Pancreas (tissue), 10 donors: ENCODE results near the gene SRPRB. TPM values are rescaled to one million over a fixed set of nuclear protein-coding genes. Genes with fewer than 3 reads are reported as not detected.

Experiments
- ATAC-seq, 4 donors: fragments of 200-7000 bp; cut with Tn5 transposase; one replicate each; pipeline versions ENCODE4 v1.8.0 to v1.9.1; 2020; ENCODE audit warnings: mild to moderate bottlenecking in 4 of 4, moderate library complexity in 4 of 4
- DNase-seq, 6 donors: peaks; one replicate each; pipeline ENCODE4 v3.0.0-alpha.2; 2020
- FAIRE-seq: peaks from 2 replicates; lab custom pipeline; 2012; peaks lifted over from hg19 to GRCh38; lab: Jason Lieb, UNC
- H3K27ac ChIP-seq, 4 donors: fragments of 200-600 bp; sonication (generic); 1 replicate in 3 of 4; 2 replicates in 1 of 4; pipeline versions ENCODE4 v1.5.0 to v1.8.0; 2020
- H3K27me3 ChIP-seq, 4 donors: fragments of 200-600 bp; one replicate each; pipeline ENCODE4 v1.8.0; 2021
- H3K36me3 ChIP-seq, 3 donors: fragments of 200-600 bp; sonication (generic) in 1 of 3; one replicate each; pipeline versions ENCODE4 v1.5.0 to v1.8.0; 2020 to 2021
- H3K4me1 ChIP-seq, 3 donors: fragments of 200-600 bp; one replicate each; pipeline ENCODE4 v1.8.0; 2021
- H3K4me3 ChIP-seq, 4 donors: fragments of 200-600 bp; sonication (generic) in 2 of 4; one replicate each; pipeline versions ENCODE4 v1.5.0 to v1.8.0; 2020 to 2021
- H3K9me3 ChIP-seq, 4 donors: fragments of 200-600 bp; one replicate each; pipeline ENCODE4 v1.8.0; 2021
- WGBS, 2 donors: extraction: QIAGEN DNeasy Blood & Tissue Kit; methylation state at CpG; one replicate each; pipeline ENCODE4 v1.1.7; 2013; 5-methylcytosine and 5-hydroxymethylcytosine counted together
- intact Hi-C, 3 donors: fragments of 100-400 bp; cut with DNase I; formaldehyde crosslinking; loops; one replicate each; pipeline versions ENCODE4 v1.11.1 to v1.14.2; 2022
- polyA plus RNA-seq, 2 donors: library from polyadenylated mRNA; stranded (reverse); fragments of 200-250 nt; gene quantifications; one replicate each; pipeline ENCODE4 v1.2.3, GENCODE V29; 2013
- total RNA-seq, 6 donors: library from RNA; stranded (reverse); fragmentation: NEBNext Ultra II Directional in 4 of 6; extraction: Animal tissue kit (Norgen Biotek cat#: 25700) in 4 of 6; gene quantifications; one replicate each; pipeline versions ENCODE4 v1.2.1 to v1.2.4, GENCODE V29; 2021 to 2023
- TF ChIP-seq, protein P1 (sequence below), 4 donors: fragments of 200-600 bp; sonication (generic) in 3 of 4; IDR thresholded peaks; one replicate each; pipeline versions ENCODE4 v1.5.0 to v1.8.0; 2021; ENCODE audit warnings: antibody characterized with exemption in 4 of 4
- donor health status: healthy with polysubstance abuse.
- donor health status: DM: no; HTN: no; CAD: no; lungs with moderate emphysema.
- donor health status: DM: no; HTN: no; CAD: no.
- donor health status: control.
- donor health status: control.
- donor health status: Bipolar disorder and iron deficiency.
- donor health status: DM: yes; HTN: yes; CAD: no.
- donor health status: DM: no; HTN: no; CAD: no.
- donor health status: DM: no; HTN: no; CAD: no.
- donor health status: DM: yes; HTN: yes; CAD: no.

SRPRB gene
- total and polyA plus RNA-seq, 8 donors: 37.0 to 132 (median 75.3) TPM

DNA sequence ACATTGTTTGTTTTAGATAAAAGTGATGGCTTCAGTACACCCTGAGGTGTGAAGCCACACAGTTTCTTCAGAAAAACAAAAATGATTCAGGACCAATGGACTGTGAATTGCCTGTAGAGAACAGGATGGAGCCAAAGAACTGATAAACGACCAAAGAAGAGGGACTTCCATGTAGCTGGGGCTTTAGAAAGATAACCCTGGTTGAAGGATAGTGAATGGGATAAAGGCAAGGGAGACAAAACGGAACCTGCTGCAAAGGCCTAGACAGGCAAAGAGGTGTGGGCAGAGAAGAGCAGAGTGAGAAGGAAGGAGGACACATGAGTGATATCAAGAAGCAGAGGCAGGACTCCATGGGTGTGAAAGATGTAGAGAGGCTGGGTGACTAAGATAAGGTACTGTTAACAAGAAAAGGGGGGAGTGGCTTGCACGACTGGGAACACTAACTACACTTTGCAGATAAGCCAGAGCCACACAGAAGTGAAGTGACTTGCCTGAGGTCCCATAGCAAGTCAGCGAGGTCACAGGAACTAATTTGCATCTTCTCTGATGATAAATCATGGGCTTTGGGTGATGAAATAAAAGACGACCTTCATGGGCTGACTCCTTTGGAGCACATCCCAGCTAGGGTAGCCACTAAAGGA, 45.8 kb downstream of the SRPRB start:
- FAIRE-seq (no peak), DNase-seq (no peak), ATAC-seq (no peak)
- H3K27me3 ChIP-seq: no peaks in the 10 kb centered on the region
- H3K4me3 ChIP-seq: no peak overlapping the region
- no peaks in the 10 kb centered on the region for H3K36me3 ChIP-seq
- no peak overlapping the region for H3K27ac ChIP-seq
- 72 to 75% methylated on average over 5 of the region's 5 CpGs for WGBS, 2 donors
- intact Hi-C loops: no loop called here
- H3K4me1 ChIP-seq: no peaks in the 10 kb centered on the region
- TF ChIP-seq, protein P1, sequence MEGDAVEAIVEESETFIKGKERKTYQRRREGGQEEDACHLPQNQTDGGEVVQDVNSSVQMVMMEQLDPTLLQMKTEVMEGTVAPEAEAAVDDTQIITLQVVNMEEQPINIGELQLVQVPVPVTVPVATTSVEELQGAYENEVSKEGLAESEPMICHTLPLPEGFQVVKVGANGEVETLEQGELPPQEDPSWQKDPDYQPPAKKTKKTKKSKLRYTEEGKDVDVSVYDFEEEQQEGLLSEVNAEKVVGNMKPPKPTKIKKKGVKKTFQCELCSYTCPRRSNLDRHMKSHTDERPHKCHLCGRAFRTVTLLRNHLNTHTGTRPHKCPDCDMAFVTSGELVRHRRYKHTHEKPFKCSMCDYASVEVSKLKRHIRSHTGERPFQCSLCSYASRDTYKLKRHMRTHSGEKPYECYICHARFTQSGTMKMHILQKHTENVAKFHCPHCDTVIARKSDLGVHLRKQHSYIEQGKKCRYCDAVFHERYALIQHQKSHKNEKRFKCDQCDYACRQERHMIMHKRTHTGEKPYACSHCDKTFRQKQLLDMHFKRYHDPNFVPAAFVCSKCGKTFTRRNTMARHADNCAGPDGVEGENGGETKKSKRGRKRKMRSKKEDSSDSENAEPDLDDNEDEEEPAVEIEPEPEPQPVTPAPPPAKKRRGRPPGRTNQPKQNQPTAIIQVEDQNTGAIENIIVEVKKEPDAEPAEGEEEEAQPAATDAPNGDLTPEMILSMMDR (IDR thresholded peaks at IDR 0.05): no peak
- no peaks in the 10 kb centered on the region for H3K9me3 ChIP-seq

GRCh38 chr3:133851931-133852330, 46.3 kb downstream of the SRPRB start:
- TF ChIP-seq, protein P1 (IDR thresholded peaks at IDR 0.05): no peak
- Histone ChIP-seq H3K27me3 (no peaks in the 10 kb centered on the region), H3K9me3 (no peaks in the 10 kb centered on the region), H3K4me1 (no peaks in the 10 kb centered on the region), H3K36me3 (no peaks in the 10 kb centered on the region), H3K4me3 (no peak overlapping the region), H3K27ac (no peak overlapping the region)
- intact Hi-C loops: no loop called here
- DNase-seq (no peak), ATAC-seq (no peak), FAIRE-seq (no peak)
- 94% methylated on average over 8 of the region's 8 CpGs for WGBS, 2 donors

- TF ChIP-seq, protein P1 (IDR thresholded peaks at IDR 0.05): no peak
- no peaks in the 10 kb centered on the region for H3K9me3 ChIP-seq
- 79 to 85% methylated on average over 5 of the region's 5 CpGs for WGBS, 2 donors
- no peak overlapping the region for H3K27ac ChIP-seq
- no peaks in the 10 kb centered on the region for H3K36me3 ChIP-seq
- H3K4me3 ChIP-seq: no peak overlapping the region
- FAIRE-seq: no peak
- DNase-seq: no peak
- no peaks in the 10 kb centered on the region for H3K27me3 ChIP-seq
- no peaks in the 10 kb centered on the region for H3K4me1 ChIP-seq
- intact Hi-C loops: no loop called here
- ATAC-seq: peak in 1 of 4 donors; percentile 14
Observed at GRCh38 chr3:133853063-133853924, 47.7 kb downstream of the SRPRB start.

- Histone ChIP-seq H3K4me1 (no peaks in the 10 kb centered on the region), H3K27me3 (no peaks in the 10 kb centered on the region), H3K36me3 (no peaks in the 10 kb centered on the region), H3K27ac (no peak overlapping the region), H3K4me3 (no peak overlapping the region), H3K9me3 (no peaks in the 10 kb centered on the region)
- intact Hi-C loops: no loop called here
- FAIRE-seq (no peak), ATAC-seq (peak in 1 of 4 donors; percentile 14), DNase-seq (no peak)
- TF ChIP-seq, protein P1 (IDR thresholded peaks at IDR 0.05): no peak
- 80% methylated on average over 2 of the region's 2 CpGs for WGBS, 2 donors
Observed at GRCh38 chr3:133853925-133854227, 48.3 kb downstream of the SRPRB start.
